ENCODE results near the gene ELP6.

Gene ELP6

DNA sequence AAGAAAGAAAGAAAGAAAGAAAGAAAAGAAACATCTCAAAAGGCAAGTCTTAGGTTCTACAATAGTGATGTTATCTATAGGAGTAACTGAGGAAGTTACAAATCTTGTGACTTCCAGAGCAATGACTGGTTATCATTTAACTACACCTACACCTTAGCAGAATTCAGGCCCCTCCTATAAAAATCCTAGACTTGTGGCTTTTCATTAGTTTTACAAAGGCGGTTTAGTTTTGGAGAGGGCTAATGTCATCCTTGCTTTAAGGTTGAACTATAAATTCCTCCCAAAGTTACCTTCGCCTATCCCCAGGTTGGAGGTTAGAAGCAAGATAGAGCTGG lies 33.7 kb downstream of the ELP6 start:
- no peak for ATAC-seq
- no peak for TF ChIP-seq ESRRG (CRISPR knock-in tag; IDR thresholded peaks at IDR 0.05)

DNA sequence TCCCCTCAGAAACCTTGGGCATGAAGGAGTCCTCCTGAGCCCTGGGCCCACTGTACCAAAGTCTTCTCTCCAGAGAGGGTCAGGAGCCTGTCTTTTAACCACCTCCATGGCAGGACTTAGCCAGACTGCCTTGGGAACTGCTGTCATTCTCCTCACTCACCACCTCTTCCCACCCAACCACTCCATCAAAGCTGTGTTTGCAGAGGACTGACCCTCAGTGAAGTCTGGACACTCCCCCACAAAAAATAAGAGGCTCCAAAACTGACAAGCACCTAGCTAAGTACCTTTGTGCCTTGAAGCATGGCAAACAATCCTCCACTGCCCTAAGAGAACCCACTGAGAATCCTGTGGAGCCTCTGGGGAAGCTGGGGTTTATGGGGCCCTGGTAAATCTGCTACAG lies 35.5 kb downstream of the ELP6 start:
- TF ChIP-seq, protein P1, sequence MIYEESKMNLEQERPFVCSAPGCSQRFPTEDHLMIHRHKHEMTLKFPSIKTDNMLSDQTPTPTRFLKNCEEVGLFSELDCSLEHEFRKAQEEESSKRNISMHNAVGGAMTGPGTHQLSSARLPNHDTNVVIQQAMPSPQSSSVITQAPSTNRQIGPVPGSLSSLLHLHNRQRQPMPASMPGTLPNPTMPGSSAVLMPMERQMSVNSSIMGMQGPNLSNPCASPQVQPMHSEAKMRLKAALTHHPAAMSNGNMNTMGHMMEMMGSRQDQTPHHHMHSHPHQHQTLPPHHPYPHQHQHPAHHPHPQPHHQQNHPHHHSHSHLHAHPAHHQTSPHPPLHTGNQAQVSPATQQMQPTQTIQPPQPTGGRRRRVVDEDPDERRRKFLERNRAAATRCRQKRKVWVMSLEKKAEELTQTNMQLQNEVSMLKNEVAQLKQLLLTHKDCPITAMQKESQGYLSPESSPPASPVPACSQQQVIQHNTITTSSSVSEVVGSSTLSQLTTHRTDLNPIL (CRISPR knock-in tag; IDR thresholded peaks at IDR 0.05; ENCODE audit: low read depth), result no peak
- TF ChIP-seq CSDC2 (CRISPR knock-in tag; IDR thresholded peaks at IDR 0.05), result no peak
- TF ChIP-seq, protein P2, sequence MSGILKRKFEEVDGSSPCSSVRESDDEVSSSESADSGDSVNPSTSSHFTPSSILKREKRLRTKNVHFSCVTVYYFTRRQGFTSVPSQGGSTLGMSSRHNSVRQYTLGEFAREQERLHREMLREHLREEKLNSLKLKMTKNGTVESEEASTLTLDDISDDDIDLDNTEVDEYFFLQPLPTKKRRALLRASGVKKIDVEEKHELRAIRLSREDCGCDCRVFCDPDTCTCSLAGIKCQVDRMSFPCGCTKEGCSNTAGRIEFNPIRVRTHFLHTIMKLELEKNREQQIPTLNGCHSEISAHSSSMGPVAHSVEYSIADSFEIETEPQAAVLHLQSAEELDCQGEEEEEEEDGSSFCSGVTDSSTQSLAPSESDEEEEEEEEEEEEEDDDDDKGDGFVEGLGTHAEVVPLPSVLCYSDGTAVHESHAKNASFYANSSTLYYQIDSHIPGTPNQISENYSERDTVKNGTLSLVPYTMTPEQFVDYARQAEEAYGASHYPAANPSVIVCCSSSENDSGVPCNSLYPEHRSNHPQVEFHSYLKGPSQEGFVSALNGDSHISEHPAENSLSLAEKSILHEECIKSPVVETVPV (CRISPR knock-in tag; IDR thresholded peaks at IDR 0.05), result no peak
- TF ChIP-seq PPARA (CRISPR knock-in tag; IDR thresholded peaks at IDR 0.05; ENCODE audit: borderline replicate concordance), result no peak
- no peak for TF ChIP-seq BACH2 (CRISPR knock-in tag; IDR thresholded peaks at IDR 0.05; ENCODE audit: borderline replicate concordance)
- TF ChIP-seq ZC3H10 (CRISPR knock-in tag; IDR thresholded peaks at IDR 0.05), result no peak
- TF ChIP-seq, protein P3, sequence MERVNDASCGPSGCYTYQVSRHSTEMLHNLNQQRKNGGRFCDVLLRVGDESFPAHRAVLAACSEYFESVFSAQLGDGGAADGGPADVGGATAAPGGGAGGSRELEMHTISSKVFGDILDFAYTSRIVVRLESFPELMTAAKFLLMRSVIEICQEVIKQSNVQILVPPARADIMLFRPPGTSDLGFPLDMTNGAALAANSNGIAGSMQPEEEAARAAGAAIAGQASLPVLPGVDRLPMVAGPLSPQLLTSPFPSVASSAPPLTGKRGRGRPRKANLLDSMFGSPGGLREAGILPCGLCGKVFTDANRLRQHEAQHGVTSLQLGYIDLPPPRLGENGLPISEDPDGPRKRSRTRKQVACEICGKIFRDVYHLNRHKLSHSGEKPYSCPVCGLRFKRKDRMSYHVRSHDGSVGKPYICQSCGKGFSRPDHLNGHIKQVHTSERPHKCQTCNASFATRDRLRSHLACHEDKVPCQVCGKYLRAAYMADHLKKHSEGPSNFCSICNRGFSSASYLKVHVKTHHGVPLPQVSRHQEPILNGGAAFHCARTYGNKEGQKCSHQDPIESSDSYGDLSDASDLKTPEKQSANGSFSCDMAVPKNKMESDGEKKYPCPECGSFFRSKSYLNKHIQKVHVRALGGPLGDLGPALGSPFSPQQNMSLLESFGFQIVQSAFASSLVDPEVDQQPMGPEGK (CRISPR knock-in tag; IDR thresholded peaks at IDR 0.05; ENCODE audit: borderline replicate concordance), result no peak
- no peak for TF ChIP-seq ZFP3 (CRISPR knock-in tag; IDR thresholded peaks at IDR 0.05)
- no peak for TF ChIP-seq ZNF70 (CRISPR knock-in tag; IDR thresholded peaks at IDR 0.05)
- TF ChIP-seq ZNF8 (CRISPR knock-in tag; IDR thresholded peaks at IDR 0.05), result no peak
- no peak for TF ChIP-seq TCF4 (CRISPR knock-in tag; IDR thresholded peaks at IDR 0.05; ENCODE audit: borderline replicate concordance)
- TF ChIP-seq RARB (CRISPR knock-in tag; IDR thresholded peaks at IDR 0.05), result no peak
- TF ChIP-seq ZFP30 (CRISPR knock-in tag; IDR thresholded peaks at IDR 0.05), result no peak
- TF ChIP-seq, protein P4, sequence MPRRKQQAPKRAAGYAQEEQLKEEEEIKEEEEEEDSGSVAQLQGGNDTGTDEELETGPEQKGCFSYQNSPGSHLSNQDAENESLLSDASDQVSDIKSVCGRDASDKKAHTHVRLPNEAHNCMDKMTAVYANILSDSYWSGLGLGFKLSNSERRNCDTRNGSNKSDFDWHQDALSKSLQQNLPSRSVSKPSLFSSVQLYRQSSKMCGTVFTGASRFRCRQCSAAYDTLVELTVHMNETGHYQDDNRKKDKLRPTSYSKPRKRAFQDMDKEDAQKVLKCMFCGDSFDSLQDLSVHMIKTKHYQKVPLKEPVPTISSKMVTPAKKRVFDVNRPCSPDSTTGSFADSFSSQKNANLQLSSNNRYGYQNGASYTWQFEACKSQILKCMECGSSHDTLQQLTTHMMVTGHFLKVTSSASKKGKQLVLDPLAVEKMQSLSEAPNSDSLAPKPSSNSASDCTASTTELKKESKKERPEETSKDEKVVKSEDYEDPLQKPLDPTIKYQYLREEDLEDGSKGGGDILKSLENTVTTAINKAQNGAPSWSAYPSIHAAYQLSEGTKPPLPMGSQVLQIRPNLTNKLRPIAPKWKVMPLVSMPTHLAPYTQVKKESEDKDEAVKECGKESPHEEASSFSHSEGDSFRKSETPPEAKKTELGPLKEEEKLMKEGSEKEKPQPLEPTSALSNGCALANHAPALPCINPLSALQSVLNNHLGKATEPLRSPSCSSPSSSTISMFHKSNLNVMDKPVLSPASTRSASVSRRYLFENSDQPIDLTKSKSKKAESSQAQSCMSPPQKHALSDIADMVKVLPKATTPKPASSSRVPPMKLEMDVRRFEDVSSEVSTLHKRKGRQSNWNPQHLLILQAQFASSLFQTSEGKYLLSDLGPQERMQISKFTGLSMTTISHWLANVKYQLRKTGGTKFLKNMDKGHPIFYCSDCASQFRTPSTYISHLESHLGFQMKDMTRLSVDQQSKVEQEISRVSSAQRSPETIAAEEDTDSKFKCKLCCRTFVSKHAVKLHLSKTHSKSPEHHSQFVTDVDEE (CRISPR knock-in tag; IDR thresholded peaks at IDR 0.05), result no peak
- TF ChIP-seq TOX (CRISPR knock-in tag; IDR thresholded peaks at IDR 0.05; ENCODE audit: borderline replicate concordance), result no peak
- TF ChIP-seq ZNF565 (CRISPR knock-in tag; conservative IDR thresholded peaks at IDR 0.05; ENCODE audit: low read depth), result no peak
- TF ChIP-seq SNAI2 (CRISPR knock-in tag; IDR thresholded peaks at IDR 0.05), result no peak
- no peak for TF ChIP-seq GLIS3 (CRISPR knock-in tag; IDR thresholded peaks at IDR 0.05)
- ATAC-seq, result no peak

DNA sequence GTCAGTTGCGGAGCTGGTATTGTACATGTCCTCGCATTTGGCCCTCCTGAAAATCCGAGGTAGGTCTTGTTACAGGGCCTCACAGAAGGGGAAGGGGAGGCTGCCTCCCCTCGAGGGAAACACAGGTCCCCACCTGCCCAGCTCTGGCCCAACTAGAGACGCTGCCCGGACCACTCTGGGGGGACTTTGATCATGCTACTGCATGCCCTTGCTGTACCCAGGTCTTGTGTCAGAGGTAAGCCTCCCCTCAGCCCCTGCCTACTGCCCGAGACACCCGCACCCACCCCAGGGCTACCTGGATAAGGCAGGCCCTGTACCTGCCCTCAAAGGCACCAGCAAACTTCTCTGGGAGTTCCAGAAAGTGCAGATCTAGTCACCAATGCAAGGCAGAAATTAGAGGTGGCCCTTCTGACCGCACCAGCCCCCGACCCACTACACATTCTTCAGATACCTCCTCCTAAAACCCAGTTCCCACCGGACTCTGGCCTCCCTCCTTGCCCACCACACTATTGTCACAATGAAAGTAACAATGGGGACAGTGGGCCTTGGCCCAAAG lies 36.8 kb downstream of the ELP6 start:
- no peak for TF ChIP-seq RARB (CRISPR knock-in tag; IDR thresholded peaks at IDR 0.05)

DNA sequence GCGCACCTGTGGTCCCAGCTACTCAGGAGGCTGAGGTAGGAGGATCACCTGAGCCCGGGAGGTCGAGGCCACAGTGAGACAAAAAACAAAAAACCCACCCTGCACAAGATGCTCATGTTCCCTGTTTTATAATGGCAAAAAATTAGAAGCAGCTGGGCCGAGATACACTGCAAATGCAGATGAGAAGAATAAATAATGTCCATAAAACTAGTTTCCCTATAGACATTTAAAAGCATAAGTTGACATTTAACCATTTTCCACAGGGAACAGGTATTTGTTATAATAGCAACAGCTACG lies 37.2 kb downstream of the ELP6 start:
- ATAC-seq, result no peak
- TF ChIP-seq ZNF70 (CRISPR knock-in tag; IDR thresholded peaks at IDR 0.05) (no peak), CSDC2 (CRISPR knock-in tag; IDR thresholded peaks at IDR 0.05) (no peak), ZFP3 (CRISPR knock-in tag; IDR thresholded peaks at IDR 0.05) (no peak), BACH2 (CRISPR knock-in tag; IDR thresholded peaks at IDR 0.05; ENCODE audit: borderline replicate concordance) (no peak), ZNF565 (CRISPR knock-in tag; conservative IDR thresholded peaks at IDR 0.05; ENCODE audit: low read depth) (no peak), OSR1 (CRISPR knock-in tag; IDR thresholded peaks at IDR 0.05) (no peak), RARB (CRISPR knock-in tag; IDR thresholded peaks at IDR 0.05) (no peak), TCF4 (CRISPR knock-in tag; IDR thresholded peaks at IDR 0.05; ENCODE audit: borderline replicate concordance) (no peak), ZC3H10 (CRISPR knock-in tag; IDR thresholded peaks at IDR 0.05) (no peak), ESRRG (CRISPR knock-in tag; IDR thresholded peaks at IDR 0.05) (no peak)
- TF ChIP-seq, protein P1 (CRISPR knock-in tag; IDR thresholded peaks at IDR 0.05; ENCODE audit: low read depth), result no peak
- TF ChIP-seq, protein P2 (CRISPR knock-in tag; IDR thresholded peaks at IDR 0.05), result no peak
- TF ChIP-seq, protein P4 (CRISPR knock-in tag; IDR thresholded peaks at IDR 0.05), result no peak
- TF ChIP-seq, protein P3 (CRISPR knock-in tag; IDR thresholded peaks at IDR 0.05; ENCODE audit: borderline replicate concordance), result no peak

More for the DNA sequence above, 36.8 kb downstream of the ELP6 start:
- no peak for ATAC-seq
